Right hindlimb (tissue), 1 donor: Measurements from ENCODE around the gene ELOVL5.
"Not testable (repeated sequence)": the region's sequence is repeated elsewhere in the genome, so short reads cannot be mapped to it uniquely, and the experiment has no call there.

Experiments
- DNase-seq: peaks from one replicate; pipeline ENCODE4 v3.0.0-alpha.2; 2018

The ELOVL5 gene, protein sequence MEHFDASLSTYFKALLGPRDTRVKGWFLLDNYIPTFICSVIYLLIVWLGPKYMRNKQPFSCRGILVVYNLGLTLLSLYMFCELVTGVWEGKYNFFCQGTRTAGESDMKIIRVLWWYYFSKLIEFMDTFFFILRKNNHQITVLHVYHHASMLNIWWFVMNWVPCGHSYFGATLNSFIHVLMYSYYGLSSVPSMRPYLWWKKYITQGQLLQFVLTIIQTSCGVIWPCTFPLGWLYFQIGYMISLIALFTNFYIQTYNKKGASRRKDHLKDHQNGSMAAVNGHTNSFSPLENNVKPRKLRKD

DNA sequence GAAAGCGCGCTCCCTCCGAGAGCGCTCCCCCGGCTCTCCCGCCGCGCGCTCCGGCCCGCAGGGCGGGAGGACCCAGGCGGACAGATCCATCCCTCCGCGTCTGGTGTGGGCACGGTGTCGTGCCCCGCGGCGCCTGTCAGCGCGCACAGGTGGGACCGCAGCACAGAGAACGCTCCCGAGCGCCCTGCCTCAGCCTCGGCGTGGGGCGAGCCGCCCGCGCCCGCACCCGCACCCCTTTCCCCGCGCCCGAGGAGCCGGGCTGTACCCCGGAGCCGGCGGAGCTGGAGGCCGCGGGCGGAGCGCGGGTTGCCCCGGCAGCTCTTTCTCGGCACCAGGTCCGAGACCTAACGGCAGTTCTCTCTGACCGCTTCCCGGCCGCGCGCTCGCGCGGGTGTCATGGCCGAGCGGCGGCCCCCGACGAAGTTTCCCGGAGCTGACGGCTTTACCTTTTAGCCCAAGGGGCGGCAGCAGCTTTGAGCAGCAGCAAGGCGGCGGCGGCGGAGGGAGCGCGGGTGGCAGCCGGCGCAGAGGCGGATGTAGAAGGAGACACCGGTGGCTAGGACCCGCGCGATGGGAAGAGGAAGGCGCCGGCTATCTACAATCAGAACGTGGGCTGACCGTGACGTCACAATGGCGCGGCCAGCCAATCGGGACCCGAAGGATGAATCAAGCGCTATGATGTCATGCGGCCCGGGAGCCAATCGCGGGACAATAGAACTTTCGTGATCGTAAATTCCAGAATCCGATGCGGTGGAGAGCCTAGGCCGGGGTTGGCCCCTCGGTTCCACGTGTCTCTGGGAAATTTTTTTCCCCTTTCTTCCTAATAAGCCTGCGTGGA is at the start of gene ELOVL5:
TSS of gene ELOVL5 (minus strand) at position 580 of the 838 bp plus-strand sequence. CDS start 53,251 bp downstream, outside the sequence.
- DNase-seq: peak; percentile 98

DNA sequence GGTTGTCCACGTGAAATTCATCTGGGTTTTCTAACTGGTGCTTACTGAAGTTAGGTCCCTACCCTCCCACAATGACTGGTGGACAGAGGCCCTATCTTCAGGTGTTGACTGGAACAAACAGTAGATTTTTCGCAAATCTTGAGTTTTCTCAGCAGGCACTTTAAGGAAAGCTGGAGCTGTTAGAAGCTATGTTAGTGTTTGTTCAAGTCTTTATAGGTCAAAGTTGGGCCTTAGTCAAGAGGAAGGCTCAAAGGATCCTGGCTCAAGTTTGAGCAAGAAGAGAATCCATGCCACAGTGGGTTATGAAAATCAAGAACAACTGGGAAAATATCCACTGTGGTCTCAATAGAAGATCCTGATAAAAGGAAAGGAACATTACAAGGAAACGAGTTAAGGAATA is 48.5 kb upstream of the ELOVL5 start:
- no peak for DNase-seq

DNA sequence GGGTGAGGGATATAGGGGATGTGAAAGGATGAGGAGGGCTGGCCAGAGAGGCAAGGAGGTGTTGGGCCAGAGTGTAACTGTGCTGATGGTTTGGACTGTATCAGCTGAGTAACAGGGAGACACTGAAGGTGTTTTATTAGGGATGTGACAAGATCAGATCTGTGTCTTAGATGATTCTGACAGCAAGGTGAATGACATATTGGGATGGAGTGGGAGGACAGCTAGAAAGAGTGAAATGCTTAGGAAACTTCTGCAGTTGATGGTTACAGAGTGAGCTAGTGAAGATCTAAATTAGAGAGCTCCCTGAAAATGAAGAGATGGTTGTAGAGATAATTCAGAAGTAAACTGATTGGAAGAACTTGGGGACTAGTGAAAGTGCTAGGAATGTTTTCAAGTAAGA is 47.2 kb upstream of the ELOVL5 start:
- no peak for DNase-seq

DNA sequence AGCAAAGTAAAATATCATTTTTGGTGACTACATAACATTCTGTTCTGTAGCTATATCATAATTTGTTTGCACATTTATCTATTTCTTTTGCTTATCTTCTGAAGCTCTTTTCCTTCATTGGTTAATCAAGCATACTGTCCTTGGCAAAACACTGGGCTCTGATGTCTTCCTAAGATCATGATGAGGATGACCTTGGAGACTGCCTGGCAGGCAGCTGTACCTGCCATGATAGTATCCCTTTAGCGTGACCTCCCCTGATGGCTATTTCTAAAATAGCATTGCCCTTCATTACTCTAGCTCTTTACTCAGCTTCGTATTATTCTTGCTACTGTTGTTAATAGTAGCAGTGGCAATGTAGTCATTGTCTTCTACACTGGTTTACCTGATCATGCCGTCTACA is 46.0 kb upstream of the ELOVL5 start:
- DNase-seq: no peak

DNA sequence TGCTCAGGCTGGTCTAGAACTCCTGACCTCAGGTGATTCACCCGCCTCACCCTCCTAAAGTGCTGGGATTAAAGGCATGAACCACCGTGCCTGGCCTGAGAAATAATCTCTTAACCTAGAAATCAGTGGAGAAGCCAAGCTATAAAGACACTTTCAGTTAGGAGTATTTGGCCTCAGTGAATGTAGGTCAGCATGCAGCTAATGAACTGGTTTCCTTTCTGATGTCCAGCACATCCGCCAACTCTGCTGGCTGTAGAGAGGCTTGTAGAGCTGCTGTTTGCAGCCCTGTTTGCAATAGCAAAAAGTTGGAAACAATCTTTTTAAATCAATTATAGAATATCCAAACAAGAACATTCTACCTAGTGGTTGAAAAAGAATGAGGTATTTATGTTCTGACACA is 42.4 kb upstream of the ELOVL5 start:
- DNase-seq: no peak

DNA sequence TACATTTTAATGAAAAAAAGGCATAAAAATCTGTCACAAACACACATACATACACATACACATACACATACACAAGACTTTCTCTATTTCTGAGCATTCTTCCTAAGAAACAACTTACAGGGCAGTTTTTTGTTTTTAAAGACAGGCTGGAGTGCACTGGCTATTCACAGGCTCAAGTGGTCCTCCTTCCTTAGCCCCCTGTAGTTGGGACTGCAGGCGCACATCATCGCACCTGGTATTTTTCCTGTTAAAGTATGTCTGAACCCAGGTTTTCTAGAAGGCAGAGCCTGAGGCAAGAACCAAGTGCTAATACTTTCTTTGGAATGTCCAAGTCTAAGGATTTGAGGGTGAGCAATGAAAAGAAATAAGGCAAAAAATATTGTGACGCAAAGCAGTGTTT is 41.3 kb upstream of the ELOVL5 start:
- DNase-seq: no peak

DNA sequence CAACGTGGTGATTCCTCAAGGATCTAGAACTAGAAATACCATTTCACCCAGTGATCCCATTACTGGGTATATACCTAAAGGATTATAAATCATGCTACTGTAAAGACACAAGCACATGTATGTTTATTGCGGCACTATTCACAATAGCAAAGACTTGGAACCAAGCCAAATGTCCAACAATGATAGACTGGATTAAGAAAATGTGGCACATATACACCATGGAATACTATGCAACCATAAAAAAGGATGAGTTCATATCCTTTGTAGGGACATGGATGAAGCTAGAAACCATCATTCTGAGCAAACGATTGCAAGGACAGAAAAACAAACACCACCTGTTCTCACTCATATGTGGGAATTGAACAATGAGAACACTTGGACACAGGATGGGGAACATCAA is 39.9 kb upstream of the ELOVL5 start:
- DNase-seq: not testable (repeated sequence)

DNA sequence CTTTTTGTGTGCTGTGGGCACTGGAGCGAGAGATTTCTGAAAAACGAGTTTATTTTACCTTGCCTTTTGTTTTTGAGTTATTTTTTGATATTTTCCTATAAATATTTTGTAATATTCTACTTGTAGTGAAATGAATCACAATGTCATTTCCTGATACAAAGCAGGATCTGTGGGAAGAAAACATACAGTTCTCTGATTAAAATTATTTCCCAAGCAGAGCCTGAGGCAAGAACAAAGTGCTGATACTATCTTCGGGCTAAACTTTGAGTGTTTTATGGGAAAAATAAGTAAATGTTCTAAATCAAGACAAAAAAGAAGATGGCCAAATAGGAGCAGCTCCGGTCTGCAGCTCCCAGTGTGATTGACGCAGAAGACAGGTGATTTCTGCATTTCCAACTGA is 33.7 kb upstream of the ELOVL5 start:
- DNase-seq: no peak

DNA sequence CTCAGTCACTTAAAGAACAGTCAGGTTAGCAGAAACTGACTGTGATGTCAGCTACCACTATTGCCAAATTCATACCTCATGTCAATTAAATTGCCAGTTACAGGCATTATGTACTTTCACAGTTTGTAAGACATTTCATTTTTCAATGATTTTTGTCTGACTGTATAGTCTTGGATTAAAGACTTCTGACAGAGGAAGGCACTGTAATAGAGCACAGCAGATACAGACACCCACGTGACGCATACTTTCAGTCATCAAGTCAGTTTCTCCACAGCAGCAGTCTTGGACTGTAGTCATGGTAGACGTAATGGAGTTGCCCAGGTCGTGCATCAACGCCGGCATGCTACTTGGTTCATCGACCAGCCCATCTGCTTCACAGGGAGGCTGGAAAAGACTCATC is 29.5 kb upstream of the ELOVL5 start:
- no peak for DNase-seq

DNA sequence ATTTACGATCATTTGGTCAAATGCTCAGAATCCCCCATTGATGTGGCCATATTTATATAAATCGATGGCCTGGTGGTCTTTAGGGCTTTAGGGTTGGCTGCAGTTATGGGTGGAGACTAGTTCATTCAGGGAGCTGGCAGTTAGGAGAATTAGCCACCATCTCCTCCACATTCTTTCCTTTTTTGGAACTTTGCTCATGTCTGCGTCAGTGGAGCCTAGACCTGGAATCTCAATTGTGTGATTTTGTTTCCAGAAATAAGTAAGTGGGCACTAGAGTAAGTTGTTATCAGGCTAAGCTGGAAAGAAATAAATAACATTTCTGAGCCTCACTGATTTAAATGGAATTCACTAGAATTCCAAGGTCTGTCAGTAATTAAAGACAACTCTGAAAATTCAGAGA is 29.0 kb upstream of the ELOVL5 start:
- no peak for DNase-seq

DNA sequence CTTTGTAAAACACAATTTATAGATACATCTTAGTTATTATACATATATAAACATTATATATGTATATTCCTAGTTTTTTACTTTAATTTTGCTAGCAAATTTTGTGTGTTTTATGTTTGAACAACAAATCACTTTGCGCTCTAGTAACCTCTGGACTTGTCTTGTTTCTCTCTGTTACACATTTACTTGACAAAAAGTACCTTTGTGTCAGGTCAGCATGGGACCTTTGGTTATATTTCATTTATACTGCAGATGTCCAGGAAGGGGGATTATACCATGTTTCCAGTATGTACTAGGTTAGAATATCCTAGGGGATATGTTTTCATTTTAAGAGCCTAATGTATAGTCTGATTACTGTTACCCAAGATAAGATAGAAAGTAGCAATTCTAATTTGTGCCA is 28.5 kb upstream of the ELOVL5 start:
- DNase-seq: no peak

DNA sequence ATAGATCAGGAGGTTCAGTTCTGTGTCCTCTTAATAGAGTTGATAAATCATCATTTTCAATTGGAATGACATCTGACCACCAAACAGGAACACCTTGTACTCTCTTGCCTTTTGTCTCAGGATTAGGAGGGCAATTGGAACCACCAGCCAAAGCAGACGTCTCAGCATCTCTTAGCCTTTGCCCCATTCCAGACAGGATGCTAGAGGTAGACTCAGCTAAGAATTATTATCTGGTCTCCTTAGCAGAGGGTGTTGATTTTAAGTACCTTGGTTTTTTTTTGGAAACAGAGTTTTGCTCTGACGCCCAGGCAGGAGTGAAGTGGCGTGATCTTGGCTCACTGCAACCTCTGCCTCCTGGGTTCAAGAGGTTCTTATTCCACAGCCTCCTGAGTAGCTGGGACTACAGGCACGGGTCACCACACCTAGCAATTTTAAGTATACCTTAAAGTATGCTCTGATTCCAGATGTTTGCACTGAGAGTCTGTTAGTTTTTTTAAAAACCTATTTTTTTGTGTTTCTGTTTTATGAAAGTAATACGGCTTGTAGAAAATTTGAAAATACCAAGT is 28.0 kb upstream of the ELOVL5 start:
- DNase-seq: no peak

DNA sequence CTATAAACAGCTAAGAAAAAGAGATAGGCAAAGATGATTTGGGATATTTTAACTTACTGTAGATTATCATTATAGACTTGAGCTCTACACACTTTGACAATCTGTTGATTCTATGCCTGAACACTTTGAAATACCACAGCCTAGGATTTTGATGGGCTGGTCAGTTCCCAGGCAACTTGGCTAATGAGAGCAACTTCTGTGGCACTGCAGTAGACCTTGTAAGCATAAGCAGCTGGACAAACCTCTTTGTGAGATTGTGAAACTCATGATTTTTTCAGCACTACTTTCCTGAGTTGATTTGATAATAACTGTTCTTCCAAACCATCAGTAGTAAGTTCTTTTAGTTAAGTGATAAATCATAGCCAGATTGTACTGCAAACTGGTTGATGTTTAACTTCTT is 27.1 kb upstream of the ELOVL5 start:
- no peak for DNase-seq

DNA sequence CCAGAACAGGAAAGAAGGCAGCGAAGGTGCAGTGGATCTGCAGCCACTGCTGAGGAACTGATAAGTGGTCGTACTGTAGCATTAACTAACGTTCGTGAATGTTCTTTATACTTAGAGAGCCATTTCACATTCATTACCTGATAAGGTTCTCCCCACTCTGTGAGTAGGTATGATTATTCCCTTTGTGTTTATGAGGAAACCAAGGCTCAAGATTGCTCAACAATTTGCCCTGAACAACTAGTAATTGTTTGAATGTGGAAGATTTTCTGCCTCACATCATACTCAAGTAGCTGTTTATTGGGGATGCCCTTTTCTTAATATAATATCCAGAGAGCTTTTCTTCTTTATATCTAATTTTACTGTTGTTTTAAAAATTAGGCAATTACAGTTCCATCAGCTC is 24.9 kb upstream of the ELOVL5 start:
- no peak for DNase-seq

DNA sequence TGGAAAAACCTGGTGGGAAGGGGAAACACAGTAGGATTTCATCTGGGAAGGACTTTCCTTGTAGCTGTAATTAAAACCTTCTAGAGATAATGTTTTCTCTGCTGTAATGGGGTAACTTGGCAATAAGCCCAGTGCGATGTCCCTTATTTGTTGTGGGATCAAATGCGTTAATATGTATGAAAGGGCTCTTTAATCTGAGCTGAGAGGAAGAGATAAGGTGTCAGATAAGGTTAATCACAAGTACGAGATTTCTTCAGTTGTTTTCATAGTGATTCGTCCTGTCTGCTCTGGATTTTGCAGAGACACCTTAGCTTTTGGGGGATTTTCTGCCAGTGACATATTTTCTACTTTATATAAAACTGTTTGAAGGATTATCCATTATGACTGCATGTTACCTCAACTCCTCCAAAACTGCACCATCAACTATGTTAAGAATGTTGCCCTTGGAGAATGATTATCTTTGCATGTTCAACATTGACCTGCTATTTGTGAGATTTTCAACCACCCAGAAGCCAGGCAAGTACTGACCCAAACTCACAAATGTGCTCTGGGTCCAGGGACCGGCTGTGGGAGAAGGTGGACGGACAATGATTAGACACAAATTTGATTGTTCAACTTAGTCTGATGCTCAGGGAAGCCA is 21.2 kb upstream of the ELOVL5 start:
- DNase-seq: no peak

DNA sequence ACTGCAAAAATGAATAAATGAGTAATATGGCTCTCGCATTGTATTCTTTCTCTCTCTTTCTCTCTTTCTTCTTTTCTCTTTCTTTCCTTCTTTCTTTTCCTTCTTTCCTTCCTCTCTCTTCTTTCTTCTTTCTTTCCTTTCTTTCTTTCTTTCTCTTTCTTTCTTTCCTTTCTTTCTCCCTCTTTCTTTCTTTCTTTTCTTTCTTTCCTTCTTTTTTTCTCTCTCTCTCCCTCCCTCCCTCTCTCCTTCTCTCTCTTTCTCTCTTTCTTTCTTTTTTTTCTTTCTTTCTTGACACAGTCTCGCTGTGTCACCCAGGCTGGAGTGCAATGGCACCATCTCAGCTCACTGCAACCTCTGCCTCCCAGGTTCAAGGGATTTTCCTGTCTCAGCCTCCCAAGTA is 20.3 kb upstream of the ELOVL5 start:
- DNase-seq: no peak

DNA sequence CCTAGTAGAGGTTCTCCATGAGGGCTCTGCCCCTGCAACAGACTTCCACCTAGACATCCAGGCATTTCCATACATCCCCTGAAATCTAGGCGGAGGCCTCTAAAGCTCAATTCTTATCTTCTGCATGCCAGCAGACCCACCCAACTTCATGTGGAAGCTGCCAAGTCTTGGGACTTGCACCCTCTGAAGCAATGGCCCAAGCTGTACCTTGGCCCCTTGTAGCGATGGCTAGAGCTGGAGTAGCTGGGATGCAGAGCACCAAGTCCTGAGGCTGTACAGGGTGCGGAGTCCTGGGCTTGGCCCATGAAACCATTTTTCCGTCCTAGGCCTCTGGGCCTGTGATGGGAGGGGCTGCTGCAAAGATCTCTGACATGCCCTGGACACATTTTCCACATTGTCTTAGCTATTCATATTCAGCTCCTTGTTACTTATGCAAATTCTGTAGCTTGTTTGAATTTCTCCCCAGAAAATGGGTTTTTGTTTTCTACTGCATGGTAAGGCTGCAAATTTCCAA is 17.4 kb upstream of the ELOVL5 start:
- DNase-seq: no peak

DNA sequence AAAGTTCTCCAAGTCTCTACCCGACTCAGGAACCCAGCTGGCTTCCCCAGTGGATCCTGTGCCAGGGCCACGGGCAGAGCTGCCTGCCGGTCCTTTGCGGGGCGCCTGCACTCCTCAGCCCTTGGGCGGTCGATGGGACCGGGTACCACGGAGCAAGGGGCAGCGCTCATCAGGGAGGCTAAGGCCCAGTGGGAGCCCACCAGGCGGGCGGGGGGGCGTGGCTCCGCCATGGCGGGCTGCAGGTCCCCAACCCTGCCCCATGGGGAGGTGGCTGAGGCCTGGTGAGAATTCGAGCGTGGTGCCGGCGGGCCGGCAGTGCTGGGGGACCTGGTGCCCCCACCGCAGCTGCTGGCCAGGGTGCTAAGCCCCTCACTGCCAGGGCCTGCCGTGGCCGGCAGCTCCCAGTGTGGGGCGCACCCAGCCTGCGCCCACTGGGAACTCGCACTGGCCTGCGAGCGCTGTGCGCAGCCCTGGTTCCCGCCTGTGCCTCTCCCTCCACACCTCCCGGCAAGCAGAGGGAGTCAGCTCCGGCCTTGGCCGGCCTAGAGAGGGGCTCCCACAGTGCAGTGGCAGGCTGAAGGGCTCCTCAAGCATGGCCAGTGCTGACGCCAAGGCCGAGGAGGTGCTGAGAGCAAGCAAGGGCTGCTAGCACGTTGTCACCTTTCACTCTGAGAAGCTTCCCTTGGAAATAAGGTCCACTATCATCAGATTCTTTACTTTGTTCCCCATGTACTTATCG is 14.8 kb upstream of the ELOVL5 start:
- no peak for DNase-seq

DNA sequence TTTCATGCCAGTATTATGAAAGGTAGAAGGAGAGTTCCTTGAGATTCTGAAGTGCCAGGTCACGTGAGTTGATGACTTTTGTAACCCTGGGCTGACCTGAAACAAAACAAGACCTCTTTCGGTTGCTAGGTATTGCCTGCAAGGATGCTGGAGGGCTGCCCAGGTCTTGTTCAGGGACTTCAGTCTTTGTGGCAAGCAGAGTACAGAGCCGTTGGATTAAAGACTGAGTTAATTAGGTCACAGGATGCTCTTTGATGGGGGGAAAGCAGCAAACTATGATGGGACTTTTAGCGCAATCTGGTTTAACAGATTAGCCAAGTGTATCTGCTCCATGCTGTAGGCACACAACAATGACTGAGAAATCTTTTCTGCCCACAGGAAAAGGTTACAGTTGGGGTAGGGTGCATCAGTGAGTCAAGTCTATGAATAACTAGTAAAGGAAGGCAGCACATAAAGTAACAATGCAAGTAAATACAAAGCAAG is 12.8 kb upstream of the ELOVL5 start:
- DNase-seq: no peak

DNA sequence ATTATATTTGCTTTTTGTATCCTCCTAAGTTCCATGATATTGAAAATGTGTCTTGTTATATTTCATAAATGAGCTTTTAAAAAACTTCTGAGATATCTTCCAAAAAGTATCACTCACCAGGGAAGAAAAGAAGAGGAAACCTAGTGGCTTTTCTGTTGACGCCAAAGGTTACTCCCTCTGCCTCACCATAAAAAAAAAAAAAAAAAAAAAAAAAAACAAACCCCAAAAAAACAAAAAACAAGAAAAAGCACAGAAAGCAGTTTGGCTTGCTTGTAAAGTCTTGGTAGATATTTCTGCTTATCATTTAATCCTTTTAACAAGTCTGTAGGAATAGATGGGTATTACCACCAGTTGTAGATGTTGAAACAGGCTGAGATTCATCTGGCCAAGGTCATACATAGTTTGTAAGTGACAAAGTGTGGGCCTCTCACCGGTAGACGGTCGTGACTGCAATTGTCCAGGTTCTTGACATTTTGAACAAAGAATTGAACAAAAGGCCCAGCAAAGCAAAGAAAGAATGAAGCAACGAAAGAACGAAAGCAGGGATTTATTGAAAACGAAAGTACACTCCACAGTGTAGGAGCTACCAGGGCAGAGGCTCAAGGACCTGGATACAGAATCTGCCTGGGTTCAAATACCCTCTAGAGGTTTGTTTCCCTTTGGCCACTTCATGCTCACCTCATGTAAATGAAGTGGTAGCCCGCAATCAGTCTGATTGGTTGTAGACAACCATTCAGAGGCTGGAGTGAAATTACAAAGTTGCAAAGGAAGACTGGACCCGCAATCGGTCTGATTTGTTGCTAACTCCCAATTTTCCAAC is 11.6 kb upstream of the ELOVL5 start:
- no peak for DNase-seq

DNA sequence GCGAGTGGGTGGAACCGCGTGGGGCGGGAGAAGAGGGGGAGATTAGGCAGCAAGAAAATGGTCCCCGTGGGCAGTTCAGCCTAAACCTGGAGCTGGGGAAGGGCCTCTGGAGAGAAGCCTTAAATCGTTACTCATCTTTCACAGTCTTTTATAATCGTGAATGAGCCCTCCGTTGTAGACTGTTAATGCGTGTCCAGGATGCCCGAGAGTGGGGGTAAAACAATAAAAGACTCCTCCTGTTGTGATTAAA is 11.0 kb upstream of the ELOVL5 start:
- DNase-seq: no peak
